T-helper 1 cell (primary cell): Measurements from ENCODE around the gene TOP1.

ENCODE experiments used
- DNase-seq, 5 donors: peaks; one replicate each; pipeline ENCODE4 v3.0.0-alpha.2; 2012 to 2020

The TOP1 gene

DNA sequence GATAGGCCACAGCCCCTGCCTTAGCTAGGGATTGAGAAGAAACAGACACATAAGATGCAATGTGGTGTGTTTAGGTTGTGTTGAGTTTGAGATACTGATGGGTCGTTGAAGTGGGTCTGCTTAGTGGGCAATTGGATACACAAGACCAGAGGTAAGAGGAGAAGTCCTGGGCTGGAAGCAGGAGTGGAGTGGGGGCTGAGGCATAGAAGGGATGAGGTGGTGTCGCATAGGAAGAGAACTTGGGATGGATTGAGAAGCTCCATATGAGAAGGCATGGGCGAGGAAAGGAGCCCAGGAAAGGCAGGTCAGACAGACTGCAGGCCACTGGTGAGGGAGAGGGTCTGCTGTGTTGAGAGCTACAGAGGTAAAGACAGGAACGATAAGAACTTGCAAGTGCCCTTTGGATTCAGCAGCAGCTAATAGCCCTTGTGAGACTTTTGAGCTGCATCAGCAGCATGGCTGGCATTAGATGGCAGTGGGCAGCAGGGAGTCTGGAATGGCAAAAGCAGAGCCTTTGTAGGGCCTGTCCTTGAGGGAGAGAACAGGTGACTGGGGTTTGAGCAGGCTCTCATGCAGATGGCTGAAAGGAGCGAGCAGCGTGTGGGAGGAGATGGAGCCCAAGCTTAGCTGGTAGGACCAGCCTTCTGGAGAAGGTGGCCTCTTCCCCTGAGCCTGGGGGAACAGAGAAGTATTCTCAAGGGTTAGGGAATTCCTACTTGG, 141.9 kb downstream of the TOP1 start:
- DNase-seq = no peak

GRCh38 chr20:41171736-41172295, 143.2 kb downstream of the TOP1 start:
- no peak for DNase-seq

GRCh38 chr20:41172296-41173140, 143.9 kb downstream of the TOP1 start:
- no peak for DNase-seq

- DNase-seq = peak; percentile 34 to 60 (median 41)
Observed at GRCh38 chr20:41173161-41173721, 144.6 kb downstream of the TOP1 start.

- DNase-seq = no peak
Observed at GRCh38 chr20:41173791-41174341, 145.2 kb downstream of the TOP1 start.
